Prostate gland (tissue), 2 donors: ENCODE measurements around the gene ZNF664. TPM values are rescaled to one million over a fixed set of nuclear protein-coding genes. Genes with fewer than 3 reads are reported as not detected.

ENCODE experiments used
- DNase-seq: peaks from one replicate; pipeline ENCODE4 v3.0.0-alpha.2; 2019; ENCODE audit warnings: low spot score
- H3K27ac ChIP-seq, 2 donors: fragments of 200-600 bp; sonication (generic); 2 replicates each; pipeline ENCODE4 v1.5.1; 2017 to 2019
- H3K27me3 ChIP-seq: fragments of 200-600 bp; sonication (generic); replicated peaks from 2 replicates; pipeline ENCODE4 v1.5.1; 2019; ENCODE audit not compliant: insufficient read depth
- H3K36me3 ChIP-seq, 2 donors: fragments of 200-600 bp; sonication (generic); 1 replicate in 1 of 2; 2 replicates in 1 of 2; pipeline versions ENCODE4 v1.5.1 to v1.8.1; 2017 to 2019
- H3K4me1 ChIP-seq: fragments of 200-600 bp; sonication (generic); replicated peaks from 2 replicates; pipeline ENCODE4 v1.5.1; 2019
- H3K4me3 ChIP-seq, 2 donors: fragments of 200-600 bp; sonication (generic); 2 replicates each; pipeline ENCODE4 v1.5.1; 2017 to 2019
- H3K9me3 ChIP-seq: fragments of 200-600 bp; sonication (generic); 2 replicates; pipeline ENCODE4 v1.5.1; 2017
- CTCF ChIP-seq, 4 experiments: fragments of 200-600 bp in 2 of 4; fragments of 450-650 bp in 2 of 4; sonication (generic) in 2 of 4; IDR thresholded peaks; 1 replicate in 3 of 4; 2 replicates in 1 of 4; pipeline ENCODE4 v1.5.1; 2016 to 2019; ENCODE audit warnings: antibody characterized with exemption in 4 of 4, mild to moderate bottlenecking in 2 of 4, moderate library complexity in 2 of 4
- POLR2A ChIP-seq: fragments of 450-650 bp; IDR thresholded peaks from one replicate; pipeline ENCODE4 v1.6.1; 2016; ENCODE audit warnings: antibody characterized with exemption, mild to moderate bottlenecking
- POLR2AphosphoS5 ChIP-seq: sonication (generic); formaldehyde crosslinking; IDR thresholded peaks from one replicate; pipeline ENCODE4 v1.6.1; 2017; ENCODE audit warnings: antibody characterized with exemption
- WGBS: methylation state at CpG from one replicate; pipeline ENCODE4 v1.1.5; 2018; 5-methylcytosine and 5-hydroxymethylcytosine counted together
- intact Hi-C: fragments of 100-400 bp; cut with DNase I; formaldehyde crosslinking; loops from one replicate; pipeline ENCODE4 v1.14.2; 2022
- total RNA-seq, 2 donors: library from RNA; depleted of rRNA; stranded (reverse); fragments of >200 nt; gene quantifications; one replicate each; pipeline ENCODE4 v1.1.0, GENCODE V29; 2016

ZNF664 gene
- total RNA-seq, 2 donors from 2014 or later = 59.4 to 70.5 TPM

DNA sequence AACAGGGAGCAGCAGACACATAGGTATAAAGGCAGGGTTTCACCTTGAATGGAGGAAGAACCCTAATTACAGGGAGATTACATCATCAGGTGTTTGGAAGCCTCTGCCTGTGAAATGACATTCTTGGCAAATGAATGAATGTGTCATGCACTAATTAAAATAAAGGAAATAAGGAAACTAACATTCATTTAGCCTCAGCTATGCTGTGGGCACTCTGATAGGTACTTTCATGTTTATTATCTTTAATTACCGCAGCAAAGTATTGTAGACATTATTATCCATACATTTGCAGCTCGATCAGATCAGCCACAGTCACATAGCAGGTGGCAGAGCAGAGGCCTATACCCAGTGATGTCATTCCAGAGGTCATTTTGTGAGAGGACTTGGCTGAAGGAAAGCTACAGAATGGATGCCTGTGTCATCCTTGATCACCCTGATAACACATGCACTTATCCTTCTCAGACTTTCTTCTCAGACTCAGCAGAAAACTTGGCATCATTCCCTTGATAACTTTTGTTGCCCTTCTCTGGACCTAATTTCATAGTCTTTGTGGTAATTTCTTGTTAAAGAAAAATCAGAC is 18.4 kb downstream of the ZNF664 start:
- intact Hi-C loops = no loop called here
- no peak for TF ChIP-seq CTCF (IDR thresholded peaks at IDR 0.05)
- no peak for TF ChIP-seq POLR2AphosphoS5
- no peak for TF ChIP-seq POLR2A
- Histone ChIP-seq H3K27me3 (no peaks in the 10 kb centered on the region), H3K36me3 (no peaks in the 10 kb centered on the region), H3K4me3 (no peak overlapping the region), H3K27ac (no peak overlapping the region), H3K4me1 (no peaks in the 10 kb centered on the region), H3K9me3 (no peaks in the 10 kb centered on the region)
- DNase-seq = no peak
- 83% methylated on average over 2 of the region's 2 CpGs for WGBS

- no peak for TF ChIP-seq CTCF (IDR thresholded peaks at IDR 0.05)
- TF ChIP-seq POLR2AphosphoS5 = no peak
- no peak for TF ChIP-seq POLR2A
- Histone ChIP-seq H3K4me3 (no peak overlapping the region), H3K27ac (no peak overlapping the region), H3K9me3 (no peaks in the 10 kb centered on the region), H3K36me3 (no peaks in the 10 kb centered on the region), H3K4me1 (no peaks in the 10 kb centered on the region), H3K27me3 (no peaks in the 10 kb centered on the region)
- no peak for DNase-seq
- intact Hi-C loops = no loop called here
- WGBS = 77% methylated on average over 8 of the region's 8 CpGs
These were observed 19.3 kb downstream of the ZNF664 start for GRCh38 chr12:123992118-123992825.

DNA sequence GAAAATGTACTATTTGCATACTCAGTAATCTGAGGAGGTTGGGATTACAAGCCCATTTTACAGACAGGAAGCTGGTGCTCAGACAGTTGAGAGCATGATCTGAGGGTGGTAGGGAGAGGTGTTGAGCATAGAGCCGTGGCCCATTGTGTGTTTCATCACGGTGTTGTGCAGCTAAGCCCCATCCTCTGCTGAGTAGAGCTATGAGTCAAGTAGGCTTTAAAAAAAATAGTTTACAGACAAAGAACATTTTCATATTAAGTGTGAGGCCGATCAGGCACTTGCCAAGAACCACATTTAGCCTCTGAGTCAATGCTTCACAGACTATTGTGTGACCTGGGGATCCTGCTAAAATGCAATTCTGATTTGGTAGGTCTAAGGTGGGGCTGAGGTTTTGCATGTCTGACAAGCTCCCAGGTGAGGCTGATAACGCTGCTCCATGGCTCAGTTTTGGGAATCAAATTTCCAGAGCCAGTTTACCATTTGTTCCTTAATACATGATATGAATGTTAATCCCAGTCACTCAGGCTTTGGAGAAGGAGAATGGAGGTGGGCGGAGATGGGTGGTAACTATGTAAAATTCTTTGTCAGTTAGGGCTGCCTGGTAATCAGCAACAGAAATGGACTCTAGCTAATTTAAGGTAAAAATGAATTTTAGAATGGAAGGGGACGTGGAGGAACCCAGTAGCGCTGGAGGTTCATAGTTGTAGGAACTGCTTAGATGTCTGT is 22.2 kb downstream of the ZNF664 start:
- Histone ChIP-seq H3K27ac (no peak overlapping the region), H3K9me3 (no peaks in the 10 kb centered on the region), H3K36me3 (no peaks in the 10 kb centered on the region), H3K4me3 (no peak overlapping the region), H3K4me1 (no peaks in the 10 kb centered on the region), H3K27me3 (no peaks in the 10 kb centered on the region)
- TF ChIP-seq POLR2AphosphoS5 (no peak), CTCF (IDR thresholded peaks at IDR 0.05) (no peak)
- no peak for DNase-seq
- intact Hi-C loops = no loop called here
- WGBS = 72% methylated on average over 7 of the region's 7 CpGs

GRCh38 chr12:123996581-123996980 is 23.6 kb downstream of the ZNF664 start:
- Histone ChIP-seq H3K36me3 (no peaks in the 10 kb centered on the region), H3K9me3 (no peaks in the 10 kb centered on the region), H3K4me1 (no peaks in the 10 kb centered on the region), H3K27ac (no peak overlapping the region), H3K27me3 (no peaks in the 10 kb centered on the region), H3K4me3 (no peak overlapping the region)
- no peak for DNase-seq
- WGBS = 78% methylated on average over 6 of the region's 6 CpGs
- TF ChIP-seq POLR2A (no peak), POLR2AphosphoS5 (no peak), CTCF (IDR thresholded peaks at IDR 0.05) (no peak)
- intact Hi-C loops = no loop called here
